Stimulated activated CD4-positive, alpha-beta T cell treated with anti-CD3 and anti-CD28 coated beads, Interleukin-15, amount 100 ng/mL, for 48 hours (primary cell): ENCODE measurements around the gene BLACAT1.
"Not testable (repeated sequence)": the region's sequence is repeated elsewhere in the genome, so short reads cannot be mapped to it uniquely, and the experiment has no call there.

Source experiments
- DNase-seq, 2 donors: peaks; one replicate each; pipeline ENCODE4 v3.0.0-alpha.2; 2020; ENCODE audit warnings: low read depth in 2 of 2

Gene BLACAT1

DNA sequence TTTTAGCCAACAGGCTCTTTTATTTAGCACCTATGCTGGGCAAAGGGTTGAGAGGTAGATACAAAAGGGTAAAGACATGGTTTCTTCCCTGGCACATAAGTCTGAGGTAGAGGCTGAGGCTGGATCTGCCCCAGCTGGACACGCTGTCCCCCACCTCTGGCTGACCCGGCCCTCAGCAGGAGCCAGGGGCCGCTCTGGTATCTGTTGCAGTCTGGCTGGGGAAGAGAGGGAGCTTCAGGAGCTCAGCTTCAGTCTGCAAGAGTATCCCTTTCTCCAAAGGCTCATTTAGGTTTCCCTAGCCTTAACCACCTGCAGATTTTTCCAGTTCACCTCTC, 14.2 kb downstream of the BLACAT1 start:
- no peak for DNase-seq

GRCh38 chr1:205441318-205441633, 14.6 kb downstream of the BLACAT1 start:
- no peak for DNase-seq

DNA sequence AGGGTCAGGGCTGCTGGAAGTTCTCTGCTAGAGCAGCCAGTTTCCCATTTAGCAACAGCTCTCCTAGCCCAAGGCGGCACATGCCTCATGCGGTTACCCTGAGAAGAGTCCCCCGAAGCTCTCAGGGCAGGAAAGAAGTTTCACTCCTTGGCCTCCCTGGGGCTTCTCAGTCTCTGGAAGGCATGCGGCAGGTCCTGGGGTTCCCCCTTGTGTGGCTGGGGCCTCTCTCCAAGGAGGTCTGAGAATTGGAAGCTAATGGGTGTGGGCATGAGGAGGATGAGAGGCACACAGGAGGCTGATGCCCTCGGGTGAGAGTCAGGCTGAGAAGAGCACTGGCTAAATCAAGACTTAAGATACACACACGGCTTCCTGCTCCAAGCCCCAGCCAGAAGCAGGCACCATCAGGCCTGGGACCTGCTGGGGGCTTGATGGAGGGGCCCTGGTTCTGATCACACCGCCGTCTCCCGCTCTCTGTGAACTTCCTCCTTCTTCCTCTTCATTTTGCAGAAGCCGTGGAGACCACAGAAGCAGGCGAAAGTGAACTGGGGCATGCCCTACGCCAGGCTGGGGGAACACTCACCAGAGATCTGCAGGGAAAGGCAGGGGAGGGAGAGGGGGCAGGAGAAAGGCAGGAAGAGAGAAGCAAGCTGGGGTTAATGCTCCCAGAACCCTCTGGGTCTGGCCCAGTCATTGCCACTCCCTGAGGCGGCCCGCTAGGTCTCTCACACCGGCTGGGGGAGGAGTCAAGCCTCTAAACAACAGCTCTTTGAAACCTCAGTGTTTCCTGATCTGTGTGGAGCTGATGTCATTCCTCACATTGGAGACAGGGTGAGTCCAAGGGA, 15.1 kb downstream of the BLACAT1 start:
- peak; percentile 54 to 67 for DNase-seq

- no peak for DNase-seq
Observed at GRCh38 chr1:205440121-205440475, 15.7 kb downstream of the BLACAT1 start.

DNA sequence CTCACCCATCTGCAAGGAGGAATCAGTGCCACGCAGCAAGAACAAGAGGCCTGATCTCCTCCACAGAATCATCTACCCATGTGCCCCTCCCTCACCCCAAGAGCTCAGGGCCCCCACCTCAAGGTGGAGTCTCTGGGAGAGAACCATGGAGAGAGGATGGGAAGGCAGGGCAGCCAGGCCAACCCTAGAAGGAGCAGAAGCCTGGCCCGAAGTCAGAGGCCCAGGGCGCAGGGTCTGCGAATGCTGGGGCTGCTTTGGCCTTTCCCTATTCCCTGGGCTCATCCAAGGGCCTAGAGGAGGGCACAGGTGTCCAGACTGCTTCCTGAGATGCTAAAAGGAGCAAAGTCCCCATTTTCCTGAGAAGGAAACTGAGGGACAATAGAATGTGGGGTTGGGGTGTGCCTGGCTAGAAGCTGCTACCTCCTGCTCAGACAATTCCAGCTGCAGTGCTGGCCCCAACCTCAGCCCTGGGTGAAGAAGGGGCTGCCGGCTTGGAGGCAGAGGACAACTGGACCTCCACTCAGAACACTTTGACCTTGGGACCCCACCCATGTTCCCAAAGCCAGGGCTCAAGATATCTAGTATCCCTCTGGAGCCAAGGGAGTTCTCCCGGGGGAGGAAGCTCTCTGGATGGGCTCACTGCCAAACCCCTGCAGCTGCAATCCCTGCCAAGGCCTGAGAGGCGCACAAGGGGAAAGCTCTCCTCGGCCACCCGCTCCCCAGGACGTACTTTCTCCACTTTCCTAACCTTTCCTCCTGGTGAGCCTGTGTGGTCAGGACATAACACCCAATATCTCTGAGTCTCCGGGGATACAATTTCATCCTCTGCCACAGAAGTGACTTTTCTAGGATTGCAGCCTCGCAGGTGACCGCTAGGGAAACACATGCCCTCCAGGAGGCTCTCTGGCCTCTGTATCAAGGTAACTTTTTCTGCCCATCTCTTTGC, 17.4 kb downstream of the BLACAT1 start:
- no peak for DNase-seq

DNA sequence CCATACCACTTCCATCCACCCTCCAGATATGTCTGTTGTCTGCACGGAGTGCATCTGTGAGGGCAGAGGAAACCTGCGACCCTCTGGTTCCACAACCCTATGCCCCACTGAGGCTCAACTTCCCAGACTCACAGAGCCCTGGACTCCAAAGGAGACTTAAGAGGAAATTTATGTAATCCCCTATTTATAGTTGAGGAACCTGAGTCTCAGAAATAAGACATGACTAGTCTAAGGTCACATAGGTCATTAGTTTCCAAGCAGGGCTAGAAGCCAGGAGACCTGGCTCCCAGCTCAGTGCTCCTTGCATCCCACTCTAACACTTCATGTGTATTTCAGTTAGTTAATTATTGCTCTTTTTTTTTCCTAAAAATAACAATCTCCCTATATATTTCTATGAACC, 18.3 kb downstream of the BLACAT1 start:
- DNase-seq, result no peak

DNA sequence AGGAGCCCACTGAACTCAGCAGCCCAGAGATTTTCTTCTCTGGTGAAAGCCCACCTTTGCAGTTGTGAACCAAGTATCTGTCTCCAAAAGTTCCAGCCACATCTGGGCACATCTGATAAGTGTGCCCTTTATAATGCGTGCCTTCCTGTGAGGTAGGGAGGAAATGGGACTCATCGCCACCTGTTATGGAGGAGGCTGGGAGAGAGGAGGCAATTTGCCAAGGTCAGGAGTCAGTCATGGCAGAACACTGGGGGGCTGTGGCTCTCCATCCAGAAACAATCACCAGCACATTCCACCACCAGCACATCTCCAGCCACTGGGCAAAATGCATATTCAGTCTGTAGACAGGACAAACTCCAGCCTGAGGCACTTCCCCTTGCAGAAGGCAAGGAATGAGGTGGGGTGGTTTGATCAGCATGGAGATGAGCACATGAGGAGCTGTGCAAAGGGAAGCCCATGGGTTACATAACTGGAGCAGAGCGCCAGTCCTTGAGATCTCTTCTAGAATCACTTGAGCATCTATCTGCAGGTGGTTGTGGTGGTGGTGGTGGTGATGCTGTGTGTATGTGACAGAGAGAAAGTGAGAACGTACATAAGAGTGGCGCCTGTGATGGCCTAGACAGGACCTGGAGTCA, 19.0 kb downstream of the BLACAT1 start:
- no peak for DNase-seq

DNA sequence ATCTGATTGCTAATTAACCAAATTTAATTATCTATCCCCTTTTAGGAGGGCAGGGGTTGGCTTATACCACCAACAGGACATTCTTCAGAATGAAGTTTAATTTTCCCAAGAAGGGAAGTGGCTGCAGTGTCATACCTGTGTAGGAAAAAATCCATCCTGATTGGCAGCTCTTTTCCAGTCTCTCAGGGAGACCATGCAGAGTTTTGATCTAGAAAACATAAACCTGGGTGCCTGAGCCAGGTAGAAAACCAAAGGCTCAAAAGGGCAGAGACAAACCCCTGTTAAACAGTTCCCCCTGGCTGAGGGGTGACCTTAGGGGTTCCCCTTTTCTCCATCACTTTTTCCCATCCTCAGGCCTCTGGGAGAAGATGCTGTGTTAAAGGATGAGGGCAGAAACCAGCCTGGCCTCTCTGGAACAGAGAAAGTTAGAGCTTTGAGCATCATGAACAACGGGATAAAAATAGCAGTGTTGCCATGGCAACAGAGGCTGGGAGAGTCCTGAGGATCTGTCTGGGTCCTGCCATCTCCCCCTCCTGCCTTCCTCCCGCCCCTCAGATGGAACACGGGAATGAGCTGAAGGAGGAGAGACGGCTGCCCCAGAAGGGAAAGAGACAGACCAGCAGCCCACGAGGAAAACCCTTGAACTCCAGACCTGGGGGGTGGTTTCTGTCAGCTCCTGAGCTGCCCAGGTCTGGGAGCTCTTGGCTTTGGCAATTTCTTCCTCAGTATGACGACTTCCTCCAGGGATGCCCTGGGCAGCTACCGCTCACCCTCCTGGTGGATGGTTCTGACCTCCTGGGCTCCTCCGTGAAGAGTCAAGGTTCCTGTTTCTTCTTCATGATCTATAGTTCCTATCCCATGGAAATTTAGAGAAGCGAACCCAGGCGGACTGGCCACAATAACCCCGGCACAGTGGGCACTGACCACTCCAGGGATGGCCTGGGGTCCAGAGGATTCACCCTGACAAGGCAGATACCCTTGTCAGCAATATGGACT, 20.0 kb downstream of the BLACAT1 start:
- no peak for DNase-seq

GRCh38 chr1:205434738-205435137, 21.1 kb downstream of the BLACAT1 start:
- DNase-seq, result no peak

DNA sequence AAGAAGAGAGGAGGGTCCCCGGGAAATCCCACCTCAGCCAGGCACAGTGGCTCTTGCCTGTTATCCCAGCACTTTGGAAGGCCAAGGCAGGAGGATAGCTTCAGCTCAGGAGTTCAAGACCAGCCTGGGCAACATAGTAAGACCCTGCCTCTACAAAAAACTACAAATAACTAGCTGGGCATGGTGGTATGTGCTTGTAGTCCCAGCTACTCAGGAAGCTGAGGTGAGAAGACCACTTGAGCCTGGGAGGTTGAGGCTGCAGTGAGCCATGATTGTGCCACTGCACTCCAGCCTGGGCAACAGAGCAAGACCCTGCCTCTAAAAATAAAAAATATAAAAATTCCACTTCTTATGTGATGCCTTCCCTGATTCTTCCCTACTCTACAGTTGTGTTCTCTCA, 23.2 kb downstream of the BLACAT1 start:
- not testable (repeated sequence) for DNase-seq

GRCh38 chr1:205432116-205432515, 23.7 kb downstream of the BLACAT1 start:
- DNase-seq, result no peak

GRCh38 chr1:205430696-205431305, 25.0 kb downstream of the BLACAT1 start:
- DNase-seq, result peak in 1 of 2 donors; percentile 26

GRCh38 chr1:205429762-205430695, 25.8 kb downstream of the BLACAT1 start:
- no peak for DNase-seq

GRCh38 chr1:205424901-205425600, 30.8 kb downstream of the BLACAT1 start:
- no peak for DNase-seq

DNA sequence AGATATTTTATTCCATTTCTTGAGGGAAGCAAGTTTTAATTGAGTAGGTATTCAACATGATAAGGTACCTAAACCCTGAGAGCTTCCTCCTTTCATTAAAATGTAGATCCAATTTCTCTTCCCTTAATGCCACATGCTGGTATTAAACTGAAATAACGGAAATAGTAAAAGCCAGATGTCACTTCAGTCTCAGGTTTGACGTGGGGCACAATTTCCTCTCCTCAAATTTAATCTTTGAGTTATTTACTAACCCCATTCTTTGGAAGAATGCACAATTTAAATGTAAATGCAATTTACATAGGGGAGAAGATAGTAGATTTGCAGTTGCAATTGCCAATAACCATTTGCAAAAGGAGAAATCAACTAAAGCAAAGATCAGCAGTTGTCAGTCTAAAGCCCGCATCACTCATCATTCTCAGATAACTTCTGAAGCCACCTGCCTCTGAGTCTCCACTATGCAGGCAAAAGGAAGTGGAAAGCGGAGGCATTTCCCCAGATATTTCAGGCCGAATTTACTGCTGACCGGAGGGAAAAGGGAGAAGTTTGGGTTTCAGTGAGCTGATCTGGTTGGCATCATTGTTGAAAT, 31.9 kb downstream of the BLACAT1 start:
- no peak for DNase-seq

- DNase-seq, result no peak
Observed at GRCh38 chr1:205422993-205423642, 32.7 kb downstream of the BLACAT1 start.

DNA sequence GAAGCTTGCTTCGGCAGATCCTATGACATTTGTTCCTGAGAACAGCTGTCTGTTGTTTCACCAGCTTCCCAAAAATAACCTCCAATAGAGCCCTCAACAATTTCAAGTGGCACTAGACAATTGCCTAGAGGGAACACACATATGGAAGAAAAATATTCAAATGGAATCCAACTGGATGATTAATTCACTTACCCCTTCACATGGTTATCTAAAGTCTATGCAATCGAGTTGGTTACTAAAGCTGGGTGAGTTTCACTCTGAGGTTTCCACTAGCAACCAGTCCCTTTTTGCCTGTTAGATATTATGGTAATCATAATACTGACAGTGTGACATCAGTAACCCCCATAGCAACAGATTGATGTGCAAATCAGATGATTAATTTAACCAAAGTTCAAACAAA, 34.0 kb downstream of the BLACAT1 start, which contains the start of gene LEMD1:
Gene LEMD1 (minus strand): TSS at position 259 of the 400 bp plus-strand sequence. CDS start 1,520 bp downstream, outside the sequence.
- DNase-seq, result no peak

- no peak for DNase-seq
Observed at GRCh38 chr1:205420938-205421337, 34.9 kb downstream of the BLACAT1 start.
